Posterior vena cava (tissue), 2 donors: ENCODE data around the gene CXCR1. TPM values are rescaled to one million over a fixed set of nuclear protein-coding genes. Genes with fewer than 3 reads are reported as not detected.
"Not testable (repeated sequence)": the region's sequence is repeated elsewhere in the genome, so short reads cannot be mapped to it uniquely, and the experiment has no call there.

ENCODE experiments used
- DNase-seq: peaks from one replicate; pipeline ENCODE4 v3.0.0-alpha.2; 2020; ENCODE audit warnings: low spot score
- intact Hi-C, 2 donors: fragments of 100-400 bp; cut with DNase I; formaldehyde crosslinking; loops; one replicate each; pipeline versions ENCODE4 v1.14.1 to v1.14.2; 2022 to 2023
- total RNA-seq, 2 donors: library from RNA; stranded (reverse); fragmentation: NEBNext Ultra II Directional; extraction: Animal tissue kit (Norgen Biotek cat#: 25700); gene quantifications; one replicate each; pipeline ENCODE4 v1.2.1, GENCODE V29; 2021
- donor health status: DM: yes; HTN: yes; CAD: no.
- donor health status: DM: yes; HTN: yes; CAD: no.

CXCR1 gene
- total RNA-seq, 2 donors from 2014 or later = 1.1 to 2.5 TPM

DNA sequence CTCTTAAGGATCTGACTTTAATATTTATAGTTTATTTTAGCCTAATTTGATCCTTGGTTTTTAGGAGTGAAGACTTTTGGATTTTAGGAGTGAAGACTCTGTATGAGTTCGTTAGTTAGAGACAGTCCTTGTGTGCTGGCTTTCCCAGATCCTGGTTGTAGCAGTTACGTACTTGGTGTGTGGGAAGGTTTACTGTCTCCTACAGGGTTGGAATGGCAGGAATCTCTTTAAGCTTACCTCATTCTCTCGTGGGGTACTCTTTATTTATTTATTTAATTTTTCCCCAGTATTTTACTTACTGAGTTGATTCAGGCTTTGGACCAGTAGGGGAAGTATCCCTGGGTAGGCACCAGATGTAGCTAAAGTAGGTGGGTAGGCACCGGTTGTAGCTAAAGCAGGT, 42.8 kb downstream of the CXCR1 start:
- no peak for DNase-seq
- intact Hi-C loops = no loop called here

DNA sequence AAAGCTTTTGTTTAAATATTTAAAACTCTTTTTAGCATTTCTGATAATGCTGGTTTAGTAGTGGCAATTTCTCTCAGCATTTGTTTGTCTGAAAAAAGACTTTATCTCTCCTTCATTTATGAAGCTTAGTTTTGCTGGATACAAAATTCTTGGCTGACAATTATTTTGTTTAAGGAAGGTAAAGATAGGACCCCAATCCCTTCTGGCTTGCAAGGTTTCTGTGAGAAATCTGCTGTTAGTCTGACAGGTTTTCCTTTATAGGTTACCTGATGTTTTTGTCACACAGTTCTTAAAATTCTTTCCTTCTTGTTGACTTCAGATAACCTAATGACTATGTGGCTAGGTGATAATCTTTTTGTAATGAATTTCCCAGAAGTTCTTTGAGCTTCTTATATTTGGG, 44.5 kb downstream of the CXCR1 start:
- intact Hi-C loops, DNase-seq: not testable (repeated sequence)

DNA sequence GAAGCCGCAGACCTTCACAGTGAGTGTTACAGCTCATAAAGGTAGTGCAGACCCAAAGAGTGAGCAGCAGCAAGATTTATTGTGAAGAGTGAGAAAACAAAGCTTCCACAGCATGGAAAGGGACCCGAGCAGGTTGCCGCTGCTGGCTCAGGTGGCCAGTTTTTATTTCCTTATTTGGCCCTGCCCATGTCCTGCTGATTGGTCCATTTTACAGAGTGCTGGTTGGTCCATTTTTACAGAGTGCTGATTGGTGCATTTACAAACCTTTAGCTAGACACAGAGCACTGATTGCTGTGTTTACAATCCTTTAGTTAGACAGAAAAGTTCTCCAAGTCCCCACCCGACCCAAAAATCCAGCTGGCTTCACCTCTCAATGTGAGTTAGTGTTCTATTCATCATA, 45.0 kb downstream of the CXCR1 start:
- intact Hi-C loops, DNase-seq: not testable (repeated sequence)

Other genes starting within 250 kb of the CXCR1 start
- gene TNS1, start 164.0 kb downstream of the CXCR1 start, total RNA-seq = 1,000 to 10,000 TPM; 1,255 to 1,508 TPM
- under 1 TPM in 1 of 2 donors, not detected in 1; 0.14 TPM for gene RUFY4, start 97.7 kb downstream of the CXCR1 start, total RNA-seq
- 1 to 10 TPM; 2.0 to 2.5 TPM for gene CXCR2, start 40.9 kb downstream of the CXCR1 start, total RNA-seq
- gene ARPC2, start 50.2 kb upstream of the CXCR1 start, total RNA-seq = 100 to 1,000 TPM; 258 to 291 TPM
- 1 to 10 TPM; 1.2 to 4.2 TPM for gene GPBAR1, start 94.1 kb upstream of the CXCR1 start, total RNA-seq
- 10 to 100 TPM; 43.3 to 45.0 TPM for gene AAMP, start 103.2 kb upstream of the CXCR1 start, total RNA-seq
- gene PNKD, start 103.6 kb upstream of the CXCR1 start, total RNA-seq = 10 to 100 TPM; 29.8 to 45.3 TPM
- gene TMBIM1, start 125.5 kb upstream of the CXCR1 start, total RNA-seq = 100 to 1,000 TPM; 191 to 195 TPM
- gene CATIP, start 189.9 kb upstream of the CXCR1 start, total RNA-seq = not detected
- gene SLC11A1, start 215.3 kb upstream of the CXCR1 start, total RNA-seq = 10 to 100 TPM; 28.8 to 77.1 TPM
- 100 to 1,000 TPM; 112 to 142 TPM for gene CTDSP1, start 232.9 kb upstream of the CXCR1 start, total RNA-seq